ENCODE results near the gene CHCHD3.

The CHCHD3 gene

GRCh38 chr7:133081599-133082389, at the start of gene CHCHD3:
CHCHD3 (minus strand) TSS chr7:133082090; CDS start chr7:133081937, 153 bp downstream.
- peak; percentile 95 to 96 for DNase-seq

- no peak for DNase-seq
Measured at GRCh38 chr7:133130166-133130565, 48.3 kb upstream of the CHCHD3 start.

DNA sequence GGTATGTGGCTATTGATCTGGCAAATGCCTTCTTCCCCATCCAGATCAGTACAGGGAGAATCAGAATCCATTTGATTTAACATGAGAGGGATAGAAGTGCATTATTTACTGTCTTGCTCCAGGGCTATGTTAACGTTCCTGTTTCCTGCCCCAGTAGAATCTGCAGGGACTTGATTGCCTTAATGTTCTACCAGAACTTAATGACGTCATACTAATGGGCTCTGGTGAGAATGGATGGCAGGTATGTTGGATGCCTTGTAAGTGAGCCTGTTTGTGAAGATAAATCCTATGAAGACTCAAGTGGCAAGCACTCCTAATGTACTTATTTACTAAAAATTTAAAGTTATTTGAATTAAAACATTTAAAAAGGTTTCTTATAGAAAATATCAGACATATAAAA, 44.5 kb upstream of the CHCHD3 start:
- DNase-seq, result no peak

GRCh38 chr7:133124974-133125373, 43.1 kb upstream of the CHCHD3 start:
- no peak for DNase-seq

GRCh38 chr7:133121175-133121844, 39.4 kb upstream of the CHCHD3 start:
- DNase-seq, result no peak

GRCh38 chr7:133119067-133119466, 37.2 kb upstream of the CHCHD3 start:
- DNase-seq, result no peak

- no peak for DNase-seq
Measured at GRCh38 chr7:133118261-133118660, 36.4 kb upstream of the CHCHD3 start.

GRCh38 chr7:133117452-133117851, 35.6 kb upstream of the CHCHD3 start:
- no peak for DNase-seq

DNA sequence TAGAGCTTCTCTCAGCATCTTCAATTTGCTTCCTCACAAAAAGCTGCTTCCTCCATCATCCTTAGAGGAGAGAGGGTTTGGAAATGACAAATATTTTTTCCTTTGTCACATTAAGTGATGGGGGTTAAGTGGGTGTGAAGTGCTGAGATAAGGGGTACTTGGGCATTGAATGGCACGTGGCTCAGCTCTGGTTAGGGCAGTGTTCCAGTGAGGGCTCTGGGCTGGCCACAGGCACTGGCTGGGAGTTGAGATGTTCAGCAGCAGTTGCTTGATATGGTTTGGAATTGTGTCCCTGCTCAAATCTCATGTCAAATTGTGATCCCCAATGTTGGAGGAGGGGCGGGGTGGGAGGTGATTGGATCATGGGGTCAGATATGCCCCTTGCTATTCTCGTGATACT, 33.7 kb upstream of the CHCHD3 start:
- DNase-seq, result no peak

- no peak for DNase-seq
Measured at GRCh38 chr7:133114519-133114918, 32.6 kb upstream of the CHCHD3 start.

GRCh38 chr7:133112976-133113375, 31.1 kb upstream of the CHCHD3 start:
- DNase-seq, result no peak

DNA sequence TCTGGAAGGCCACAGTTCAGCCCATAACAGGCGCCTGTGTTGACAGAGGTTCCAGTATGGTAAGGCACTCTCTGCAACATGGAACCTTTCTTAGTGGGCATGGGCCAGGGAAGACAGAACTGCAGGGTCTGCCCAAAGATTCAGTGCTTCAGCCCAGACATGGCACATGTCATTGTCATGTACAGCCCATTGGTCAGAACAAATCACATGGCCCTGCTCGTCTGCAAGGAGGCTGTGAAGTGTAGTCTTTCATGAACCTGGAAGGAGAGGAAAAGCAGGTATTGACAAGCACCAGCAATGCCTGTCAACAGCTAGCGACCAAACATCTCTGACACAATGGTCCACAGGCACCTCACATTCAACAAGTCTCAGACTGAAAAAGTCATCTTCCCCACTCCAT, 30.4 kb upstream of the CHCHD3 start:
- DNase-seq, result no peak

DNA sequence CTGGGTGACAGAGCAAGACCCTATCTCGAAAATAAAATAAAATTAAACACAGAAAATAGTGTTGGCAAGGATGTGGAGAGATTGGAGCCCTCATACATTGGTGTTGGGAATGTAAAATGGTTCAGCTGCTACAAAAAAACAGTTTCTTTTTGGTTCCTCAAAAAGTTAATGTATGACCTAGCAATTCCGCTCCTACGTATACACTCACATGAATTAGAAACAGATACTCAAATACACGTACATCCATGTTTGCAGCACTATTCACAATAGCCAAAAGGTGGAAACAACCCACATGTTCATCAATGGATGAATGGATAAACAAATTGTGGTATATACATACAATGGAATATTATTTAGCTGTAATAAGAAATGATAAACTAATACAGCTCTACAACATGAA, 28.4 kb upstream of the CHCHD3 start:
- DNase-seq, result no peak

- DNase-seq, result no peak
Measured at GRCh38 chr7:133109816-133110215, 27.9 kb upstream of the CHCHD3 start.

DNA sequence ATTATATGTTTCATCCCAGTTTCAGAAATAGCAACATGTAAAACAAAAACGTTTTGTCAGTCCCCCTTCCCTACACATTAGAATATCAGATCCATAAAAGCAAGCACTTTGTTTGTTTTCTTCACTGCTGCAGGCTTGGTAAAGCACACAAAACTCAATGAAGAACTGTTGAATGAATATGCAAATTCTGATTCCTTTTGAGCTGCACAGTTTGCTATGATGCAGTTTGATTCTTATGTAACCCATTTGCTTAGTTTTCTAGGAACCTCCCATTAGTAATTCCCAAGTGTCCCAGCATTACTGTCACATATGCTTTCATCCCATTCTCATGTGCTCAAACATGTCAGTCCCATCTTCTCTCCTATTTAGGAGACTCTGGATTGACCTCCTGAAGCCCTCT, 26.1 kb upstream of the CHCHD3 start:
- no peak for DNase-seq

GRCh38 chr7:133102276-133103060, 20.6 kb upstream of the CHCHD3 start:
- DNase-seq, result no peak

DNA sequence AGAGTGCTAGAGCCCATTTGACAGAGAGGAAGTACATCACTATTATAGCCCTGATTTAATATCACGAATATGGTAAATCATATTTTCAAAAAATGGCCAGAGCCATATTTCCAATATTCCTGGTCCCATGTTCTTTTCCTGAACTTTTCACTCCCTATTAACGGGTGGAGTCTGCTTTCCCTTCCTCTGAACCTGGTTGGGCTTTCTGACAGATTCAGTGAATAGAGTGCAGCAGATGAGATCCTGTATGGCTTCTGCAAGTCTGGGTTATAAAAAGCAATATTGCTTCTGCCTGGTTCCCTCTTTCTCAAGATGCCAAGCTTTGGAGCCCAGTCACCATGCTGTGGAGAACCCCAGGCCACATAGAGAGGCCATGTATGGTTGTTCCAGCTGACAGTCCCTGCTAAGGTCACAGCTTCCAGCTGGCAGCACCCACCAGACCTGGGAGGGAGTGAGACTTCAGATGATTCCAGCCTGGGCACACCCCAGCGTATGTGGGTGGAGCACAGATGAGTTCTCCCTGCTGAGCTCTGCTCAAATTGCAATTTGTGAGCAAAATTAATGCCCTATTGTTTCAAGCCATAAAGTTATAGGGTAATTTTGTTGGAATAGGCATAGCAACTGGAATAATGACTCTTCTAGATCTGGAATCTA, 17.9 kb upstream of the CHCHD3 start:
- DNase-seq, result no peak

- DNase-seq, result no peak
Measured at GRCh38 chr7:133095119-133095671, 13.3 kb upstream of the CHCHD3 start.

DNA sequence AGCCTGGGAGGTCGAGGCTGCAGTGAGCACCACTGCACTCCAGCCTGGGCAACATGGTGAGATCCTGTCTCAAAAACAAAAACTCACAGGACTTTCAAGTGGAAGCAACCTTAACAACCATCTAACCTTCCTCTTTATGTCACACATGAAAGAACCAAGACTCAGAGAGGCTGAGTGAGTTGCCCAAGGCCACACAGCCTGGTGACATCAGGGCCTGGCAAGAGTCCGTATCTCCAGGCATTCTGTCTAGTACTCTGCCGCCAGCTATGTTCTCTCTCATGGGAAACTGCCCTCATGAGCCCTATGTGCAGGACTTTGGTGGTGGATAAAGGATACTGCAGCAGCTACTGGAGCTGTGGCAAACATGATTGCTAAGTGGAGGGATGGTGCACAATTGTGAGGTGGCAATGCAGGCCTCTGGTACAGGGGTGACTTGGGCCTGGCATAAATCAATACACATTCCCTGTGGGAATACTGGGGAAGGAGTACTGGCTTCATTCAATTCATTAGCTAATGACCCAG, 10.1 kb upstream of the CHCHD3 start:
- DNase-seq, result no peak

GRCh38 chr7:133082390-133082766, 488 bp upstream of the CHCHD3 start:
- DNase-seq, result no peak

GRCh38 chr7:133081119-133081598, 731 bp downstream of the CHCHD3 start:
- DNase-seq, result peak; percentile 2 to 5

DNA sequence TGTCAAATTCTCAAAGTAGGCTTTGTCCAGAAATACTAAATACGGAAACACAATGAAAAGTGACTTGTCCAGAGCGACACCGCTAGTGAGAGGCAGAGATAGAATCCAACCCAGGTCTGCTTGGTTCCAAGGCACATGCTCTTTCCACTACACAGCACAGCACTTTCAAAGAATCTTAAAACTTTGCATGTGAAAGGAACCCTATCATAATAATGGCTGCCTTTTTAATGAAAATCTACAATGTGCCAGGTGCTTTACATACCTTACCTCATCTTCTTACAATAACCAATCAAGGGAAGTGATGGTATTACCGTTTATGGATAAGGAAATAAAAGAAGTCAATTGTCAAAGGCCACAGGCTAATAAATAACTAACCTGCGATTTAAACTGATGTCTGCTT, 2.6 kb downstream of the CHCHD3 start:
- no peak for DNase-seq
